Activated CD4-positive, alpha-beta memory T cell treated with anti-CD3 and anti-CD28 coated beads for 36 hours (primary cell): ENCODE data around the gene BABAM2. TPM values are rescaled to one million over a fixed set of nuclear protein-coding genes. Genes with fewer than 3 reads are reported as not detected.

Source experiments
- CTCF ChIA-PET: fragments of 350-600 bp; sonication (Branson Sonifier 250); formaldehyde crosslinking; loops from one replicate; lab custom pipeline; 2021; ENCODE audit warnings: antibody characterized with exemption, inconsistent platforms; lab: Charles Lee
- POLR2A ChIA-PET: fragments of 350-600 bp; sonication (Branson Sonifier 250); formaldehyde crosslinking; loops from one replicate; lab custom pipeline; 2021; ENCODE audit warnings: antibody characterized with exemption; lab: Charles Lee
- DNase-seq: peaks from one replicate; pipeline ENCODE4 v3.0.0-alpha.2; 2020
- H3K27ac Mint-ChIP-seq: one replicate; pipeline ENCODE4 v1.8.0; 2021; ENCODE audit warnings: mixed read lengths
- H3K27me3 Mint-ChIP-seq: one replicate; pipeline ENCODE4 v1.8.0; 2021; ENCODE audit warnings: mixed read lengths
- H3K36me3 Mint-ChIP-seq: one replicate; pipeline ENCODE4 v1.8.0; 2021; ENCODE audit warnings: mixed read lengths
- H3K4me1 Mint-ChIP-seq: one replicate; pipeline ENCODE4 v1.8.0; 2021; ENCODE audit warnings: low read depth, mixed read lengths
- H3K4me3 Mint-ChIP-seq: one replicate; pipeline ENCODE4 v1.8.0; 2021; ENCODE audit warnings: mild to moderate bottlenecking, mixed read lengths
- H3K9me3 Mint-ChIP-seq: one replicate; pipeline ENCODE4 v1.8.0; 2021; ENCODE audit warnings: mixed read lengths
- intact Hi-C: fragments of 100-400 bp; cut with micrococcal nuclease; formaldehyde crosslinking; loops from one replicate; pipeline ENCODE4 v1.15.1; 2023
- total RNA-seq, 2 experiments: library from RNA; stranded (reverse); gene quantifications; one replicate each; pipeline ENCODE4 v1.2.3, GENCODE V29; 2021

BABAM2 gene
- total RNA-seq, 2 experiments from 2014 or later: 72.3 to 76.6 TPM

DNA sequence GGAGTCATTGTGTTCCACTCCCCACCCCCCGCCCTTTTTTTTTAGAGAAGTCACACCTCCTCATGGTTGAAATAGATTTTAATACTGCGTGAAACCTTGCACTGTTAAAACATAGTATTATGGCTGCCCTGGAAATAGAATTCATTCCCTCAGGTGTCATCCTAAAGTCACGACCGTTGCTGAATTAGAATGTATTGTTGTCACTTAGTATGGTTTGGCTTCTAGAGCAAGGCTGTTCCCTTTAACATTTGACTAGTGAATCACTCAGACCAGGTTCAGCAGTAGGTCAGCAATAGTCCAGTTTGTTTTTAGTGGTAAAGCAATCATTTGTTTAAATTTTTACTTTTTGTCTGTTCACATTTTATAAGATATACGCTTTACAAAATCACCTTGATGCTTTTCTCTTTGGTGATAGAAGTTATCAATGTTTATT, 1.2 kb downstream of the BABAM2 start:
- Mint-ChIP-seq H3K27me3 (peaks cover 3% of the 10 kb centered on the region), H3K36me3 (peaks cover 42% of the 10 kb centered on the region), H3K4me1 (peaks cover 74% of the 10 kb centered on the region), H3K9me3 (peaks cover 2% of the 10 kb centered on the region), H3K4me3 (peak overlapping the region; percentile 98), H3K27ac (peak overlapping the region; percentile 100)
- intact Hi-C loops: loop anchor here (1.0 to 5.0 kb wide), 9 partner anchors 11 to 557 kb away; partner anchors contain the start of gene MRPL33
- CTCF ChIA-PET: no interaction called here
- POLR2A ChIA-PET: interaction anchor here (1.0 to 5.2 kb wide), 6 partner anchors 11 to 558 kb away, joined by 3 to 20 read pairs (median 5); no protein-coding TSS in a partner anchor
- no peak for DNase-seq

DNA sequence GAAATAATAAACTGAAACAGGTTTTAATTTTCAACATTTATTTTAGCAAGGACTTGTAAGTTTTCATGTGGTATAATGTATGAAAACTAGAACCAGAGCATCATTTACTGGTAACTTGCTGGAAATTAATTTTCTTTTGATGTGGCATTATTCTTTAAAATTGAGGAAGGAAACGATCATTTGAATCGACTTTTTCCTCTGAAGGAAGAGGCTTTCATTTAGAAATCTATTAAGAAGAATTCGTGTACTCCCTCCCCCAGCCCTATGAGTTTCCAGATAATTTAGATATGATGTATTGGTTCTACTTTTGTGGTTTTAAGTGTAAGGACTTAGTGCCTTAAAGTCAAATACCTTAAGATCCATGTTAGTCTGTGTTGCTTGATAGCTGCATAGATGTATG, 2.5 kb downstream of the BABAM2 start:
- H3K27ac Mint-ChIP-seq: peak overlapping the region; percentile 100
- H3K36me3 Mint-ChIP-seq: peaks cover 52% of the 10 kb centered on the region
- H3K4me3 Mint-ChIP-seq: peak overlapping the region; percentile 5
- intact Hi-C loops: loop anchor here (5.0 kb wide), 4 partner anchors 139 to 464 kb away; no protein-coding TSS in a partner anchor
- DNase-seq: no peak
- peaks cover 3% of the 10 kb centered on the region for H3K27me3 Mint-ChIP-seq
- peaks cover 80% of the 10 kb centered on the region for H3K4me1 Mint-ChIP-seq
- ChIA-PET CTCF (interaction anchor here (0.5 kb wide), 1 partner anchor 507 kb away, joined by 3 read pairs; no protein-coding TSS in a partner anchor), POLR2A (interaction anchor here (0.5 to 5.2 kb wide), 5 partner anchors 9 to 557 kb away, joined by 3 to 20 read pairs (median 4); partner anchors contain the start of gene FOSL2)
- H3K9me3 Mint-ChIP-seq: peaks cover 2% of the 10 kb centered on the region

DNA sequence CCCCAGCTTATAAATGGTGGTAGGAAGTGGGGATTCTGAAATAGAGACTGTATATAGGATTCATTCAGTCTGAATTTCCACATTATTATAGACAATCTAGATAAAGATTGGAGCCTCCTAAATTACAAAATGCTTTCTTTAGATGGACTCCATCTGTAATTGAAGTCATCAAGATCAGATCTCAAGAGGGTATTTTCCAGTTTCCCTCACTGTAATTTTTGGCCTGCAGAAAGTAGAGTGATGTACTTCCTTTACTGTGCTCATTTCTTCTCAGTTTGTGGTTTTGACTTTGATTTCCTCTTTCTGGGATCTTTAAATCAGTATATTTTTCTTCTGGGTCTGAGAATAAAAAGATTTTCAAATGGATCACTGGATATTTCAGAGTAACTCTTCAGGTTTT, 7.2 kb downstream of the BABAM2 start:
- H3K9me3 Mint-ChIP-seq: no peaks in the 10 kb centered on the region
- H3K36me3 Mint-ChIP-seq: peaks cover 51% of the 10 kb centered on the region
- no peak for DNase-seq
- POLR2A ChIA-PET: no interaction called here
- H3K27me3 Mint-ChIP-seq: no peaks in the 10 kb centered on the region
- peak overlapping the region; percentile 68 for H3K27ac Mint-ChIP-seq
- H3K4me1 Mint-ChIP-seq: peaks cover 81% of the 10 kb centered on the region
- intact Hi-C loops: no loop called here
- H3K4me3 Mint-ChIP-seq: no peak overlapping the region
- CTCF ChIA-PET: no interaction called here

DNA sequence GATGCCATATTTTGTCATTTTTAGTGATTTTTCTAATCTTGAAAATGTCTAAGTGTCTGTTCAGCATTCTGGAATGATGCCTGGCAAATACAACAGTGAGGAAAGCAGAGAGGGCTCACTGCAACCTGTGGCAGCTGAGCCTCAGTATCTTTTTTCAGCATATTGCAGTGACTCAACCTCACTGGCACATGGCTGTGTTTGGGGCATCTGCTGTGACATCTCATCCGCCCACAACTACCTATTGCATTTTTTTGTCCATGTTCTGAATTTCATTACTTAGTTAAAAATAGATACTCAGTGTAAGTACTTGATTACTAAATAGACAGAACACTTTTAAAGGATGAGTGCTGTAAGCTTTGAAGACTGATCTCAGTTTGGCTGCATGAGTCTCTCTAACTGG, 10.7 kb downstream of the BABAM2 start:
- H3K27me3 Mint-ChIP-seq: no peaks in the 10 kb centered on the region
- H3K36me3 Mint-ChIP-seq: peaks cover 52% of the 10 kb centered on the region
- intact Hi-C loops: no loop called here
- H3K9me3 Mint-ChIP-seq: no peaks in the 10 kb centered on the region
- peak overlapping the region; percentile 76 for H3K27ac Mint-ChIP-seq
- peak; percentile 63 for DNase-seq
- CTCF ChIA-PET: interaction anchor here (1.1 kb wide), 1 partner anchor 12 kb away, joined by 3 read pairs; no protein-coding TSS in a partner anchor
- POLR2A ChIA-PET: interaction anchor here (1.5 to 2.4 kb wide), 2 partner anchors 11 to 490 kb away, joined by 4 to 13 read pairs; partner anchors contain the start of genes BABAM2 and RBKS
- H3K4me3 Mint-ChIP-seq: no peak overlapping the region
- H3K4me1 Mint-ChIP-seq: peaks cover 78% of the 10 kb centered on the region

DNA sequence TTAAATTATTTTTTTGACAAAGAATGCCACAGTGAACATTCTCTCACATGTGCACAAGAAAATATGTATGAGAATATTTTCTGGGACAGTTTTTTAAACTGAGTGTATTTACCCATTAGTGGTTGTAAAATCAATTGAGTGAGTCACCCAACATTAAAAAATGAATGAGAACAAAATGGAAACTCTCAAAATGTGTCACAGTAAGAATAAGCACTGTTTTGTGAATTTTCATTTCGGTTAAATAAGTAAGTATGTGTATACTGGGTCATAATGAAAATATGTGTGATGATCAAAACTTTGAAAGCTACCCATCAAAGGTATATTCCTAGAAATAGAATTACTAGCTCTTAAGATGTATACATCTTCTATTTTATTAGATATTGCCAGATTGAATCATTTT, 11.6 kb downstream of the BABAM2 start:
- ChIA-PET CTCF (interaction anchor here (1.1 kb wide), 1 partner anchor 13 kb away, joined by 3 read pairs; no protein-coding TSS in a partner anchor), POLR2A (interaction anchor here (0.6 to 2.4 kb wide), 7 partner anchors 10 to 489 kb away, joined by 3 to 13 read pairs (median 4); partner anchors contain the start of genes BABAM2 and RBKS)
- intact Hi-C loops: loop anchor here (1.0 kb wide), 3 partner anchors 11 to 76 kb away; no protein-coding TSS in a partner anchor
- Mint-ChIP-seq H3K27me3 (no peaks in the 10 kb centered on the region), H3K9me3 (no peaks in the 10 kb centered on the region), H3K4me3 (peak overlapping the region; percentile 34), H3K27ac (peak overlapping the region; percentile 76), H3K4me1 (peaks cover 77% of the 10 kb centered on the region), H3K36me3 (peaks cover 49% of the 10 kb centered on the region)
- DNase-seq: no peak

DNA sequence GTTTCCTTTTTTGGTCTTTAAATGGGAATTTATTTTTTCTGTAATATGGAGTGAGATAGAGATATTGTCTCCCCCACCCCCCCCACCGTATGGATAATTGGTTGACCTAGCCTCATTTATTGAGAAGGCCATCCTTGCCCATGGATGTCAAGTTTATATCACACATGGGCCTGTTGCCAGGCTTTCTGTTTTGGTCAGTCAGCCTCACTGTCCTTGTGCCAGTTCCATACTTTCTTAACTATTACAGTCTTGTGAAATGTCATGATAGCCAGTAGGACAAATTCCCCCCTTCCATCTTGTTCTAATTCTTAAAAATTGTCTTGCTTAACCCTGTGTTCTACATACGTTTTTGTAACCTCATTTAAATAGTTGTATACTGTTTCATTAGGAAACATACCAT, 12.5 kb downstream of the BABAM2 start:
- ChIA-PET POLR2A (interaction anchor here (0.6 to 2.4 kb wide), 4 partner anchors 13 to 481 kb away, joined by 3 to 13 read pairs (median 5); partner anchors contain the start of genes BABAM2 and RBKS), CTCF (no interaction called here)
- intact Hi-C loops: no loop called here
- H3K4me1 Mint-ChIP-seq: peaks cover 74% of the 10 kb centered on the region
- no peaks in the 10 kb centered on the region for H3K27me3 Mint-ChIP-seq
- no peak for DNase-seq
- H3K9me3 Mint-ChIP-seq: no peaks in the 10 kb centered on the region
- peaks cover 47% of the 10 kb centered on the region for H3K36me3 Mint-ChIP-seq
- H3K4me3 Mint-ChIP-seq: no peak overlapping the region
- H3K27ac Mint-ChIP-seq: peak overlapping the region; percentile 75

DNA sequence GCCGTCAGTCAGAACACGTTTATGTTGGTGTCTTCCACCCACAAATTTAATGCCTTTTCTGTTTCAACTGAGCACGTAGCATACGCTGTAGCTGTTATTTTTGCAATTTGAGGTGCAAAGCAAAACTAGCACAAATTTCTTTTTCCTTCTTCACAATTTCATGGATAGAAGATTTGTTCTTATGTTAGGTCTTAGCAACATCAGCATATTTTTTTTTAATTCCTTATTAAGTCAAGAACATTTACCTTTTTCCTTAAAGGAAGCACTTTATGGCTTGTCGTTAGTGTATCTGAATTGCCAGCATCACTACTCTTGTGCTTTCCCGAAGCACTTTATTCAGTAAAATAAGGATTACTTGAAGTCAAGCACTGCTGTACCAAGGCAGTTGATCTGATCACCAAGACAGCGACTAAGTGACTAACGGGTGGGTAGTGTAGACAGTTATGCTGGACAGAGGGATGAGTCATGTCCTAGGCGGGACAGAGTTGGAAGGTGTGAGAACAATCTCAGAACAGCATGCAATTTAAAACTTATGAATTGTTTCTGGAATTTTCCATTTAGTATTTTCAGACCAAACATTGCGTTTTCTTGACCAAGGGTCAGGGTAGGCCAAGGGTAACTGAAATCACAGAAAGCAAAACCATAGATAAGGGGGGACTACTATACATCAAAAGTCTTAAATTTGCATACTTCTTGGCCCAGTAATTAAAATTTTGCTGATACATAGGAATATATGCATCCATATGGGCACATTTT, 13.3 kb downstream of the BABAM2 start:
- Mint-ChIP-seq H3K4me3 (no peak overlapping the region), H3K4me1 (peaks cover 73% of the 10 kb centered on the region), H3K27me3 (no peaks in the 10 kb centered on the region), H3K9me3 (no peaks in the 10 kb centered on the region), H3K27ac (peak overlapping the region; percentile 16), H3K36me3 (peaks cover 48% of the 10 kb centered on the region)
- intact Hi-C loops: no loop called here
- peak; percentile 31 for DNase-seq
- ChIA-PET CTCF (interaction anchor here (1.5 kb wide), 1 partner anchor 200 kb away, joined by 3 read pairs; no protein-coding TSS in a partner anchor), POLR2A (interaction anchor here (0.6 to 1.5 kb wide), 2 partner anchors 51 to 480 kb away, joined by 3 to 6 read pairs; no protein-coding TSS in a partner anchor)

DNA sequence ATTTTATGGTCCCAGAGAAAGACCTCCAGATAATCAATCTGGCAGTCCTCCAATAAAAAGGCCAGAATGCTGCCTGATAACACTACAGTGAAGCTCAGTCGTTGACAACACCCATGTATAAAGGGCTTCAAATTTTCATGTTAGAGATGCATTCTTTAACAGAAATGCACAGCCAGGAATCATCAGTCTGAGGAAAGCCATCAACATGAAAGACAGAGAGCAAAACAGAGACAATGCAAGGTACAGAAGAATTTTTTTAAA, 13.8 kb downstream of the BABAM2 start:
- CTCF ChIA-PET: interaction anchor here (1.5 kb wide), 1 partner anchor 201 kb away, joined by 3 read pairs; no protein-coding TSS in a partner anchor
- H3K4me1 Mint-ChIP-seq: peaks cover 75% of the 10 kb centered on the region
- DNase-seq: no peak

DNA sequence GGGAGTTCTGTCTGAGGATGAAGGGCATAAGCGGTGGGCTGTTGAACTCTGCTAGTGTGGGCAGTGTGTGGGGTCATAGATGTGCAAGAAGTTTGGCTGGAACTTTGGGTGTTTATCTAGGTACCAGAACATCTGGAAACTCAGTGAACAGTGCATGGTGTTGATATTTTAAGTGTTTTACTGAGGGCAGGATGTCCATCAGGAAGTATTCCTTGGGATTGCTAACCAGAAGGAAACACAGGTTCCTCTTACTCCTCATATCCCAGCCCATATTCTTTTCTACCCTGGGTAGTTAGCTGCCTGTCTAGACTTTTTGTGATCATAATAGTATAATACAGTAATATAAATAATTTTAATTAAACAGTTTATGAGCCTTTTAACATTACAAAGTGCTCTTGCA, 15.5 kb downstream of the BABAM2 start:
- ChIA-PET POLR2A (no interaction called here), CTCF (no interaction called here)
- H3K9me3 Mint-ChIP-seq: no peaks in the 10 kb centered on the region
- no peak overlapping the region for H3K4me3 Mint-ChIP-seq
- intact Hi-C loops: no loop called here
- H3K4me1 Mint-ChIP-seq: peaks cover 65% of the 10 kb centered on the region
- peaks cover 41% of the 10 kb centered on the region for H3K36me3 Mint-ChIP-seq
- DNase-seq: no peak
- H3K27me3 Mint-ChIP-seq: no peaks in the 10 kb centered on the region
- H3K27ac Mint-ChIP-seq: no peak overlapping the region

More for the DNA sequence above, 13.8 kb downstream of the BABAM2 start:
- Mint-ChIP-seq H3K27me3 (no peaks in the 10 kb centered on the region), H3K36me3 (peaks cover 47% of the 10 kb centered on the region), H3K4me3 (no peak overlapping the region), H3K27ac (no peak overlapping the region), H3K9me3 (no peaks in the 10 kb centered on the region)
- intact Hi-C loops: no loop called here
- POLR2A ChIA-PET: interaction anchor here (1.1 to 1.5 kb wide), 2 partner anchors 13 to 51 kb away, joined by 3 to 6 read pairs; partner anchors contain the start of gene BABAM2

DNA sequence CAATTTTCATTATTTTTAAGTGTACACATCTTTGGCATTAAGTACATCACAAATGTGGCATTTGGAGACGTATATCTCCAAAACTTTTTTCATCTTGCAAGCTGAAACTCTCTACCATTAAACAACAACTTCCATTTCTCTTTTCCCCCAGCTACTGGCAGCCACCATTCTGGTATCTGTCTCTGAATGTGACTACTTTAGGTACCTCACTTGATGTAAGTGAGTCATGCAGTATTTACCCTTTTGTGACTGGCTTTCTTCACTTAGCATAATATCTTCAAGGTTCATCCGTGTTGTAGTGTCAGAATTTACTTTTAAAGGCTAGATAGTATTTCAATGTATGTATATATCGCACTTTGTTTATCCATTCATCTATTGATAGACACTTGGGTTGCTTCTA, 17.0 kb downstream of the BABAM2 start:
- Mint-ChIP-seq H3K4me1 (peaks cover 51% of the 10 kb centered on the region), H3K9me3 (no peaks in the 10 kb centered on the region), H3K36me3 (peaks cover 43% of the 10 kb centered on the region), H3K27me3 (no peaks in the 10 kb centered on the region), H3K27ac (peak overlapping the region; percentile 6), H3K4me3 (no peak overlapping the region)
- intact Hi-C loops: no loop called here
- CTCF ChIA-PET: no interaction called here
- DNase-seq: no peak
- POLR2A ChIA-PET: no interaction called here

DNA sequence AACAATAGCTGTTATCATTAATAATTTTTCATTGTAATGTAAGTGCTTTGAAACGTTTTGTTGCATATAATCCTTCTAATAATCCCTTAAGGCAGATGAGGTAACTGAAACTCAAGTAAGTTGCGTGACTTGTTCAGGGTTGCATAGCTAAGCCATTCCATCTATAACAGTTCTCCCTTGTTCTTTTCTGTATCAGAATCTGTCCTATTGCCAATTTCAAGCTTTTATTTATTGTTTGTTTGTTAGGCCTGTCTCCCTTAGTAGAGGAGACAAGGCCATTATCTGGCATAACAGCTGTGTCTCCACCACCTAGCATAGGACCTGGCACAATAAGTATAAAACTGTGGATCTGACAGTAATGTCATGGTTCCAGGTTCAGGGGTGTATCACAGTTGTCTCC, 19.4 kb downstream of the BABAM2 start:
- H3K27me3 Mint-ChIP-seq: no peaks in the 10 kb centered on the region
- peaks cover 33% of the 10 kb centered on the region for H3K36me3 Mint-ChIP-seq
- no peak overlapping the region for H3K4me3 Mint-ChIP-seq
- peaks cover 37% of the 10 kb centered on the region for H3K4me1 Mint-ChIP-seq
- intact Hi-C loops: no loop called here
- ChIA-PET CTCF (no interaction called here), POLR2A (no interaction called here)
- H3K9me3 Mint-ChIP-seq: no peaks in the 10 kb centered on the region
- H3K27ac Mint-ChIP-seq: no peak overlapping the region
- no peak for DNase-seq
